ENCODE data around the gene PRICKLE2. TPM values are rescaled to one million over a fixed set of nuclear protein-coding genes. Genes with fewer than 3 reads are reported as not detected.
"Not testable (repeated sequence)": the region's sequence is repeated elsewhere in the genome, so short reads cannot be mapped to it uniquely, and the experiment has no call there.

The PRICKLE2 gene
- total RNA-seq, 2 donors from 2014 or later, result 27.9 to 42.3 TPM

GRCh38 chr3:64091501-64091900 is 133.8 kb downstream of the PRICKLE2 start:
- Histone ChIP-seq H3K27ac (no peak overlapping the region), H3K27me3 (replicated peaks; ENCODE audit: insufficient read depth) (no peaks in the 10 kb centered on the region), H3K9me3 (no peaks in the 10 kb centered on the region), H3K4me3 (no peak overlapping the region), H3K36me3 (no peaks in the 10 kb centered on the region), H3K4me1 (ENCODE audit: control insufficient read depth in 1 of 2, low read depth in 2 of 2) (peaks cover 0 to 5% of the 10 kb centered on the region in 2 donors)
- TF ChIP-seq CTCF (IDR thresholded peaks at IDR 0.05), result no peak
- DNase-seq (ENCODE audit: low spot score) (no peak), ATAC-seq (ENCODE audit: insufficient number of reproducible peaks, low FRiP score, low read depth) (no peak)

- not testable (repeated sequence) for H3K9me3 ChIP-seq; H3K36me3 ChIP-seq; H3K27ac ChIP-seq; DNase-seq (ENCODE audit: low spot score); ATAC-seq (ENCODE audit: insufficient number of reproducible peaks, low FRiP score, low read depth); H3K4me3 ChIP-seq; H3K4me1 ChIP-seq (ENCODE audit: control insufficient read depth in 1 of 2, low read depth in 2 of 2); H3K27me3 ChIP-seq (replicated peaks; ENCODE audit: insufficient read depth)
These were observed 135.9 kb downstream of the PRICKLE2 start for GRCh38 chr3:64089386-64089785.

DNA sequence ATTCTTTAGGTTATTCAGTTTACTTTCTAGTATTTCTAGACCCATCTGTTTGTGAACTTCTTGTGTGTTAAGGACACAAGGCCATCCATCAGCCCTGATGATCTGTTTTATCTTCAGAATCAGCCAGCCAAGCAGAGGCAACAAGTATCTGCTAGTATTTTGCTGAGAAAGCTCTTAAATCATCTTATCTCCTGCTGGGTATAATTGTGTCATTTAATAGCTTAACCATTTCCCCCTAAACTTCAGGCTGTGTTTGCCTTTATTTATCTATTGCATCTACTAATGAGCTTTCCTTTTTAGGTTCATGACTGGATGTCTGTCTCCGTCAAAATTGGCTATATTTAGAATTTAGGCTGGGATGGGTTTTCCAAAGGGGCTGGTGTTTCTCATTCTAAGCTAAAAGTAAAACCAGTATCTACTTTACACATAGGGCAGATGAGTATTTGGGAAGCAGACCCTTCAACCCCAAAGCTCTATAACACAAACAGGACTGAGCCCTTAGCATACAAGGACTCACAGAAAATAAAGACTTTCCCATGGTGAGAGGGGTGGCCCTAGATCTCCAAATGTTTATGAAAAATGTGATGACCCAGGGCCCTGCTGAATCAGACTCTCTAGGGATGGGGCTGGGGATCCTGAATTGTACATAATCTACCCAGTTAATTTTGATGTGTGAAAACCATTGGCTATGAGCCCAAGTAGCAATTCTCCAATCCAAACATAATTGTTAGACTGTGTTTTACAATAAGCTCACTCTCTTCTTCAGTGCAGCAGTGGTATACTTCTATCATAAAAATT is 136.7 kb downstream of the PRICKLE2 start:
- ATAC-seq (ENCODE audit: insufficient number of reproducible peaks, low FRiP score, low read depth), result no peak
- no peaks in the 10 kb centered on the region for H3K9me3 ChIP-seq
- H3K4me1 ChIP-seq (ENCODE audit: control insufficient read depth in 1 of 2, low read depth in 2 of 2), result peaks cover 0 to 5% of the 10 kb centered on the region in 2 donors
- no peak overlapping the region for H3K27ac ChIP-seq
- no peaks in the 10 kb centered on the region for H3K36me3 ChIP-seq
- H3K4me3 ChIP-seq, result no peak overlapping the region
- no peak for TF ChIP-seq CTCF (IDR thresholded peaks at IDR 0.05)
- H3K27me3 ChIP-seq (replicated peaks; ENCODE audit: insufficient read depth), result no peaks in the 10 kb centered on the region
- DNase-seq (ENCODE audit: low spot score), result no peak

DNA sequence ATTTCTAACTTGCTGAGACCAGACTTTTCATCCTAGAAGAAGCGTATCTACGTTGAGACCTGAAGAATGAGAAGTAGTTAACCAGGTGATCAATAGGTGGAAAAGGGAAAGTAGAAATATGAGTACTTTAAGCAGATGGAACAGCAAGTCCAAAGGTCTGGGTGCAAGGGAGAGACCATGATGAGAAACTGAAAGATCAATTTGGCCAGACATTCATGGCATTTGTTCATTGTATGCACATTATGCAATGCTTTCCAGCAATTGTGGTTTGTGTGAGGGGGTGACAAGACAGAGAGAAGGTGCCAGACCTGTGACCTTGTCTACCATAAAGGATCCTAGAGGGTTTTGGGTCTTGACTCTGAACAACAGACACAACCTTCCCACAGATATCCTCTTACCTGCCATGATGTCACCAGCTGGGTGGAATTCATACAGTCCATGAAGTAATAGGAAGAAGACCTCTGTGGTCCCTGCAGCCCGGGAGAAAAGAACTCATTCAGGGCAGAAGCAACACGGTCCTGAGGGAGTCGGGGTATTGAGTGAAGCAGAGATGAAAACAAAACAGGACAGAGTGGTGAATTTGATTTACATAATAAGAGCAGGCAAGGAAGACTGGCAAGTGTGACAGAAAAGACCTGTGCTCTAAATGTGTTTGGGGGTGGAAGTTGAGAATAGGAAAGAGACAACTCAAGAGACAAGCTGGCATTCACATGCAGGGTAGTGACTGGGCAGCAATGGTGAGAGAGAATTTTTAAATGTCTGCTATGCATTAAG is 138.6 kb downstream of the PRICKLE2 start:
- ATAC-seq (ENCODE audit: insufficient number of reproducible peaks, low FRiP score, low read depth) (no peak), DNase-seq (ENCODE audit: low spot score) (no peak)
- no peak overlapping the region for H3K4me3 ChIP-seq
- H3K36me3 ChIP-seq, result no peaks in the 10 kb centered on the region
- TF ChIP-seq CTCF (IDR thresholded peaks at IDR 0.05), result no peak
- no peaks in the 10 kb centered on the region for H3K27me3 ChIP-seq (replicated peaks; ENCODE audit: insufficient read depth)
- H3K4me1 ChIP-seq (ENCODE audit: control insufficient read depth in 1 of 2, low read depth in 2 of 2), result peaks cover 0 to 5% of the 10 kb centered on the region in 2 donors
- H3K9me3 ChIP-seq, result no peaks in the 10 kb centered on the region
- no peak overlapping the region for H3K27ac ChIP-seq

- H3K36me3 ChIP-seq, result no peaks in the 10 kb centered on the region
- H3K4me3 ChIP-seq, result no peak overlapping the region
- ATAC-seq (ENCODE audit: insufficient number of reproducible peaks, low FRiP score, low read depth) (no peak), DNase-seq (ENCODE audit: low spot score) (no peak)
- no peaks in the 10 kb centered on the region for H3K27me3 ChIP-seq (replicated peaks; ENCODE audit: insufficient read depth)
- no peak overlapping the region for H3K27ac ChIP-seq
- TF ChIP-seq CTCF (IDR thresholded peaks at IDR 0.05), result no peak
- no peaks in the 10 kb centered on the region for H3K9me3 ChIP-seq
- peaks cover 0 to 5% of the 10 kb centered on the region in 2 donors for H3K4me1 ChIP-seq (ENCODE audit: control insufficient read depth in 1 of 2, low read depth in 2 of 2)
These were observed 140.6 kb downstream of the PRICKLE2 start for GRCh38 chr3:64084640-64085039.

All from thoracic aorta (tissue), 2 donors.